GM23338 (cell line): Measurements from ENCODE around the gene CCBE1. TPM values are rescaled to one million over a fixed set of nuclear protein-coding genes. Genes with fewer than 3 reads are reported as not detected.

Experiments used
- ATAC-seq: fragments of 200-7000 bp; cut with Tn5 transposase; 3 replicates; pipeline ENCODE4 v1.9.1; 2020
- DNase-seq: peaks from one replicate; pipeline ENCODE4 v3.0.0-alpha.2; 2015; ENCODE audit warnings: low spot score
- H2AFZ ChIP-seq: fragments of 200-600 bp; sonication (generic); 2 replicates; pipeline ENCODE4 v1.8.0; 2016; ENCODE audit warnings: antibody characterized with exemption, mild to moderate bottlenecking, moderate library complexity
- H3F3A ChIP-seq: fragments of 200-600 bp; sonication (generic); replicated peaks from 2 replicates; pipeline ENCODE4 v1.8.0; 2017; ENCODE audit warnings: antibody characterized with exemption, mixed run types, low read depth
- H3K27ac ChIP-seq: fragments of 200-600 bp; sonication (generic); 2 replicates; pipeline ENCODE4 v1.6.1; 2016; ENCODE audit warnings: low read depth
- H3K27me3 ChIP-seq: fragments of 200-600 bp; sonication (generic); 2 replicates; pipeline ENCODE4 v1.8.0; 2016; ENCODE audit warnings: mild to moderate bottlenecking, mixed run types, moderate library complexity; ENCODE audit not compliant: insufficient read depth
- H3K36me3 ChIP-seq: fragments of 200-600 bp; sonication (generic); 2 replicates; pipeline ENCODE4 v1.8.0; 2016; ENCODE audit warnings: mild to moderate bottlenecking; ENCODE audit not compliant: insufficient read depth
- H3K4me1 ChIP-seq: fragments of 200-600 bp; sonication (generic); 2 replicates; pipeline ENCODE4 v1.8.0; 2016; ENCODE audit warnings: mild to moderate bottlenecking, moderate library complexity; ENCODE audit not compliant: insufficient read depth
- H3K4me2 ChIP-seq: fragments of 200-600 bp; sonication (generic); 2 replicates; pipeline ENCODE4 v1.7.1; 2017; ENCODE audit warnings: mixed run types
- H3K4me3 ChIP-seq: fragments of 200-600 bp; sonication (generic); 2 replicates; pipeline ENCODE4 v1.6.1; 2016; ENCODE audit warnings: mixed run types
- H3K79me2 ChIP-seq: fragments of 200-600 bp; sonication (generic); replicated peaks from 2 replicates; pipeline ENCODE4 v1.8.0; 2017; ENCODE audit warnings: mild to moderate bottlenecking; ENCODE audit not compliant: insufficient read depth
- H3K9me2 ChIP-seq: fragments of 200-600 bp; sonication (generic); 2 replicates; pipeline ENCODE4 v1.8.0; 2017; ENCODE audit not compliant: insufficient read depth
- H4K20me1 ChIP-seq: fragments of 200-600 bp; sonication (generic); replicated peaks from 2 replicates; pipeline ENCODE4 v1.8.0; 2017; ENCODE audit warnings: mild to moderate bottlenecking; ENCODE audit not compliant: insufficient read depth
- H3K27ac Mint-ChIP-seq: 2 replicates; pipeline ENCODE4 v1.8.0; 2020; ENCODE audit warnings: inconsistent platforms, mild to moderate bottlenecking, moderate library complexity, mixed read lengths
- H3K27me3 Mint-ChIP-seq: 3 replicates; pipeline ENCODE4 v1.8.0; 2022; ENCODE audit warnings: low read depth, mild to moderate bottlenecking, moderate library complexity, mixed read lengths, inconsistent platforms; ENCODE audit not compliant: insufficient read depth, poor library complexity
- H3K36me3 Mint-ChIP-seq: 3 replicates; pipeline ENCODE4 v1.8.0; 2021; ENCODE audit warnings: low read depth, mild to moderate bottlenecking, inconsistent platforms, moderate library complexity, mixed read lengths
- H3K4me1 Mint-ChIP-seq: 3 replicates; pipeline ENCODE4 v1.8.0; 2020; ENCODE audit warnings: mild to moderate bottlenecking, inconsistent platforms, mixed read lengths
- H3K4me3 Mint-ChIP-seq: 3 replicates; pipeline ENCODE4 v1.8.0; 2021; ENCODE audit warnings: moderate library complexity, mild to moderate bottlenecking, inconsistent platforms, mixed read lengths
- H3K9me3 Mint-ChIP-seq: 3 replicates; pipeline ENCODE4 v1.8.0; 2020; ENCODE audit warnings: moderate library complexity, mild to moderate bottlenecking, inconsistent platforms, mixed read lengths
- CREB1 ChIP-seq: fragments of 250-450 bp; sonication (Bioruptor Pico); IDR thresholded peaks from 2 replicates; pipeline ENCODE4 v1.5.0; 2020; ENCODE audit warnings: low read depth, mild to moderate bottlenecking, moderate library complexity
- EZH2 ChIP-seq: fragments of 200-600 bp; sonication (generic); IDR thresholded peaks from one replicate; pipeline ENCODE4 v1.8.0; 2017; ENCODE audit warnings: antibody characterized with exemption, mild to moderate bottlenecking, low read depth; ENCODE audit not compliant: unreplicated experiment
- EZH2phosphoT487 ChIP-seq: fragments of 200-600 bp; sonication (generic); IDR thresholded peaks from one replicate; pipeline ENCODE4 v1.8.1; 2018; ENCODE audit warnings: antibody characterized with exemption; ENCODE audit not compliant: unreplicated experiment
- JUNB ChIP-seq: IDR thresholded peaks from one replicate; pipeline ENCODE4 v1.6.1; 2016; ENCODE audit warnings: antibody characterized with exemption; ENCODE audit not compliant: unreplicated experiment
- NANOG ChIP-seq: IDR thresholded peaks from 2 replicates; pipeline ENCODE4 v1.6.1; 2016; ENCODE audit warnings: antibody characterized with exemption, borderline replicate concordance
- POLR2AphosphoS5 ChIP-seq: IDR thresholded peaks from 2 replicates; pipeline ENCODE4 v1.6.1; 2016; ENCODE audit warnings: antibody characterized with exemption, low read depth
- STAT1 ChIP-seq: IDR thresholded peaks from one replicate; pipeline ENCODE4 v1.6.1; 2016; ENCODE audit warnings: antibody characterized with exemption; ENCODE audit not compliant: unreplicated experiment
- ZNF114 ChIP-seq: fragments of 250-450 bp; sonication (Bioruptor Pico); IDR thresholded peaks from 2 replicates; pipeline ENCODE4 v1.5.0; 2020; ENCODE audit warnings: mild to moderate bottlenecking, moderate library complexity
- ZNF331 ChIP-seq: fragments of 250-450 bp; sonication (Bioruptor Pico); IDR thresholded peaks from 2 replicates; pipeline ENCODE4 v1.5.0; 2020; ENCODE audit warnings: low read depth, mild to moderate bottlenecking, moderate library complexity
- polyA plus RNA-seq: library from polyadenylated mRNA; unstranded; fragments of >200 nt; fragmentation: Nextera tagmentation; extraction: Ambion mirVana; gene quantifications from 2 replicates; pipeline ENCODE4 v1.2.1, GENCODE V29; 2016
- total RNA-seq: library from RNA; depleted of rRNA; stranded (reverse); fragments of >200 nt; shearing (Covaris generic); gene quantifications from 2 replicates; pipeline ENCODE4 v1.2.3, GENCODE V29; 2014
- TF ChIP-seq, protein P1 (sequence below): IDR thresholded peaks from 2 replicates; pipeline ENCODE4 v1.6.1; 2016; ENCODE audit warnings: antibody characterized with exemption
- TF ChIP-seq, protein P2 (sequence below): fragments of 250-450 bp; sonication (Bioruptor Pico); IDR thresholded peaks from 2 replicates; pipeline ENCODE4 v1.5.0; 2020; ENCODE audit warnings: mild to moderate bottlenecking, moderate library complexity
- TF ChIP-seq, protein P3 (sequence below): IDR thresholded peaks from one replicate; pipeline ENCODE4 v1.6.1; 2018; ENCODE audit warnings: antibody characterized with exemption; ENCODE audit not compliant: unreplicated experiment
- TF ChIP-seq, protein P4 (sequence below), 2 experiments: fragments of 200-600 bp in 1 of 2; sonication (generic) in 1 of 2; conservative IDR thresholded peaks; 2 replicates each; pipeline versions ENCODE4 v1.5.1 to v1.6.1; 2016 to 2017; ENCODE audit warnings: antibody characterized with exemption in 2 of 2, low read depth in 2 of 2, mild to moderate bottlenecking in 2 of 2, moderate library complexity in 1 of 2

Gene CCBE1
- total and polyA plus RNA-seq, 2 experiments from 2014 or later, result 2.1 to 2.6 TPM

DNA sequence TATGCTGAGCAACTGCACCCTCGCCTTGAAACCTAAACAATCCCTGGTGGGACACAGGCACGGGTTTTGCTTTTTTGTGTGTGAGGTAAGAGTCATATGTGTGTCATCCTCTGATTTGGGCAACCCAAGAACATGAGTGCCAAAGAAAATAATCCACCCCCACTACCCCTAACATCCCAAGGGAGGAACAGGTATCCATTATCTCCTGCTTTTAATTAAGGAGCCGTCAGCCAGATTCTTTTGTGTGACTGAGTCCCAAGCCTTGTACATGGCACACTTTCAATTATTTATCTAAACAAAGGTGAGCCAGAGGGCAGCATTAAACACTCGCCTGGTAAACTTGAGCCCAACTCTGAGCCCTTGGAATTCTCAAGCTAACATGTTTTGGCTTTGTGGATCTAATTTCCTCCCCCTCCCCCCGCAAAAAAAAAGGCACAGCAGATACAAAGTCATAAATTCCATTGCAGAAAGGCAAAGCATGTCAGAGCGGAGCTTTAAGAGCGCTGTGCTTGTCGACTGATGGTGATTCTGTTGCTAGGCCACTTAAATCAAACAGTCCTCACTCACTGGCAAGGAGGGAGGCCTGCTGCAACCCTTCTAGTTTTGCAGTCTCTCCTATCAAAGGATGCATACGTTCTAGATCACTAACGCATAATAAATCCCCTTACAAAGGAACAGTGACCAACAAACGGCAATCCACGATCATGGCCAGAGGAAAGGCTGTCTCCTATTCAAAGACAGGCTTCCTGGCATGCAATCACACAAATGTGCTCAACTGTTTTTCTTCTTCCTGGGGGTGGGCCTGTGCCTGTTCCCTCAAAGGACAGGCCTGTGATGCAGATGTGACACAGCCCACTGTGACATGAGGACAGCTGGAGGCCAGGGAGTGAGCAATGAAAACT, 194.7 kb downstream of the CCBE1 start:
- peaks cover 14% of the 10 kb centered on the region for H3K9me3 Mint-ChIP-seq
- Histone ChIP-seq H3K4me2 (no peak overlapping the region), H3K27me3 (no peaks in the 10 kb centered on the region), H3K9me2 (peaks cover 7% of the 10 kb centered on the region; the same call in 1 of the 2 replicates), H4K20me1 (no peaks in the 10 kb centered on the region; the same call in 1 of the 2 replicates), H3F3A (no peaks in the 10 kb centered on the region), H3K4me1 (peaks cover 5% of the 10 kb centered on the region; the same call in 1 of the 2 replicates), H3K36me3 (no peaks in the 10 kb centered on the region), H3K4me3 (no peak overlapping the region), H3K27ac (no peak overlapping the region; the same call in 1 of the 2 replicates), H3K79me2 (no peaks in the 10 kb centered on the region), H2AFZ (no peak overlapping the region)
- H3K4me3 Mint-ChIP-seq, result no peak overlapping the region
- peak overlapping the region; percentile 30 for H3K27ac Mint-ChIP-seq
- H3K4me1 Mint-ChIP-seq, result peaks cover 15% of the 10 kb centered on the region; the same call in 2 of the 3 replicates
- DNase-seq, result peak; percentile 25
- TF ChIP-seq, protein P1, sequence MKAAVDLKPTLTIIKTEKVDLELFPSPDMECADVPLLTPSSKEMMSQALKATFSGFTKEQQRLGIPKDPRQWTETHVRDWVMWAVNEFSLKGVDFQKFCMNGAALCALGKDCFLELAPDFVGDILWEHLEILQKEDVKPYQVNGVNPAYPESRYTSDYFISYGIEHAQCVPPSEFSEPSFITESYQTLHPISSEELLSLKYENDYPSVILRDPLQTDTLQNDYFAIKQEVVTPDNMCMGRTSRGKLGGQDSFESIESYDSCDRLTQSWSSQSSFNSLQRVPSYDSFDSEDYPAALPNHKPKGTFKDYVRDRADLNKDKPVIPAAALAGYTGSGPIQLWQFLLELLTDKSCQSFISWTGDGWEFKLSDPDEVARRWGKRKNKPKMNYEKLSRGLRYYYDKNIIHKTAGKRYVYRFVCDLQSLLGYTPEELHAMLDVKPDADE, result no peak
- TF ChIP-seq EZH2 (no peak), EZH2phosphoT487 (no peak), JUNB (no peak), POLR2AphosphoS5 (no peak), ZNF114 (CRISPR knock-in tag) (no peak), STAT1 (no peak), NANOG (no peak), CREB1 (no peak), ZNF331 (no peak)
- TF ChIP-seq, protein P2, sequence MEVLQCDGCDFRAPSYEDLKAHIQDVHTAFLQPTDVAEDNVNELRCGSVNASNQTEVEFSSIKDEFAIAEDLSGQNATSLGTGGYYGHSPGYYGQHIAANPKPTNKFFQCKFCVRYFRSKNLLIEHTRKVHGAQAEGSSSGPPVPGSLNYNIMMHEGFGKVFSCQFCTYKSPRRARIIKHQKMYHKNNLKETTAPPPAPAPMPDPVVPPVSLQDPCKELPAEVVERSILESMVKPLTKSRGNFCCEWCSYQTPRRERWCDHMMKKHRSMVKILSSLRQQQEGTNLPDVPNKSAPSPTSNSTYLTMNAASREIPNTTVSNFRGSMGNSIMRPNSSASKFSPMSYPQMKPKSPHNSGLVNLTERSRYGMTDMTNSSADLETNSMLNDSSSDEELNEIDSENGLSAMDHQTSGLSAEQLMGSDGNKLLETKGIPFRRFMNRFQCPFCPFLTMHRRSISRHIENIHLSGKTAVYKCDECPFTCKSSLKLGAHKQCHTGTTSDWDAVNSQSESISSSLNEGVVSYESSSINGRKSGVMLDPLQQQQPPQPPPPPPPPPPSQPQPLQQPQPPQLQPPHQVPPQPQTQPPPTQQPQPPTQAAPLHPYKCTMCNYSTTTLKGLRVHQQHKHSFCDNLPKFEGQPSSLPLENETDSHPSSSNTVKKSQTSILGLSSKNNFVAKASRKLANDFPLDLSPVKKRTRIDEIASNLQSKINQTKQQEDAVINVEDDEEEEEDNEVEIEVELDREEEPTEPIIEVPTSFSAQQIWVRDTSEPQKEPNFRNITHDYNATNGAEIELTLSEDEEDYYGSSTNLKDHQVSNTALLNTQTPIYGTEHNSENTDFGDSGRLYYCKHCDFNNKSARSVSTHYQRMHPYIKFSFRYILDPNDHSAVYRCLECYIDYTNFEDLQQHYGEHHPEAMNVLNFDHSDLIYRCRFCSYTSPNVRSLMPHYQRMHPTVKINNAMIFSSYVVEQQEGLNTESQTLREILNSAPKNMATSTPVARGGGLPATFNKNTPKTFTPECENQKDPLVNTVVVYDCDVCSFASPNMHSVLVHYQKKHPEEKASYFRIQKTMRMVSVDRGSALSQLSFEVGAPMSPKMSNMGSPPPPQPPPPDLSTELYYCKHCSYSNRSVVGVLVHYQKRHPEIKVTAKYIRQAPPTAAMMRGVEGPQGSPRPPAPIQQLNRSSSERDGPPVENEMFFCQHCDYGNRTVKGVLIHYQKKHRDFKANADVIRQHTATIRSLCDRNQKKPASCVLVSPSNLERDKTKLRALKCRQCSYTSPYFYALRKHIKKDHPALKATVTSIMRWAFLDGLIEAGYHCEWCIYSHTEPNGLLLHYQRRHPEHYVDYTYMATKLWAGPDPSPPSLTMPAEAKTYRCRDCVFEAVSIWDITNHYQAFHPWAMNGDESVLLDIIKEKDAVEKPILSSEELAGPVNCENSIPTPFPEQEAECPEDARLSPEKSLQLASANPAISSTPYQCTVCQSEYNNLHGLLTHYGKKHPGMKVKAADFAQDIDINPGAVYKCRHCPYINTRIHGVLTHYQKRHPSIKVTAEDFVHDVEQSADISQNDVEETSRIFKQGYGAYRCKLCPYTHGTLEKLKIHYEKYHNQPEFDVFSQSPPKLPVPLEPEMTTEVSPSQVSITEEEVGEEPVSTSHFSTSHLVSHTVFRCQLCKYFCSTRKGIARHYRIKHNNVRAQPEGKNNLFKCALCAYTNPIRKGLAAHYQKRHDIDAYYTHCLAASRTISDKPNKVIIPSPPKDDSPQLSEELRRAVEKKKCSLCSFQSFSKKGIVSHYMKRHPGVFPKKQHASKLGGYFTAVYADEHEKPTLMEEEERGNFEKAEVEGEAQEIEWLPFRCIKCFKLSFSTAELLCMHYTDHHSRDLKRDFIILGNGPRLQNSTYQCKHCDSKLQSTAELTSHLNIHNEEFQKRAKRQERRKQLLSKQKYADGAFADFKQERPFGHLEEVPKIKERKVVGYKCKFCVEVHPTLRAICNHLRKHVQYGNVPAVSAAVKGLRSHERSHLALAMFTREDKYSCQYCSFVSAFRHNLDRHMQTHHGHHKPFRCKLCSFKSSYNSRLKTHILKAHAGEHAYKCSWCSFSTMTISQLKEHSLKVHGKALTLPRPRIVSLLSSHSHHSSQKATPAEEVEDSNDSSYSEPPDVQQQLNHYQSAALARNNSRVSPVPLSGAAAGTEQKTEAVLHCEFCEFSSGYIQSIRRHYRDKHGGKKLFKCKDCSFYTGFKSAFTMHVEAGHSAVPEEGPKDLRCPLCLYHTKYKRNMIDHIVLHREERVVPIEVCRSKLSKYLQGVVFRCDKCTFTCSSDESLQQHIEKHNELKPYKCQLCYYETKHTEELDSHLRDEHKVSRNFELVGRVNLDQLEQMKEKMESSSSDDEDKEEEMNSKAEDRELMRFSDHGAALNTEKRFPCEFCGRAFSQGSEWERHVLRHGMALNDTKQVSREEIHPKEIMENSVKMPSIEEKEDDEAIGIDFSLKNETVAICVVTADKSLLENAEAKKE, result no peak
- TF ChIP-seq, protein P3, sequence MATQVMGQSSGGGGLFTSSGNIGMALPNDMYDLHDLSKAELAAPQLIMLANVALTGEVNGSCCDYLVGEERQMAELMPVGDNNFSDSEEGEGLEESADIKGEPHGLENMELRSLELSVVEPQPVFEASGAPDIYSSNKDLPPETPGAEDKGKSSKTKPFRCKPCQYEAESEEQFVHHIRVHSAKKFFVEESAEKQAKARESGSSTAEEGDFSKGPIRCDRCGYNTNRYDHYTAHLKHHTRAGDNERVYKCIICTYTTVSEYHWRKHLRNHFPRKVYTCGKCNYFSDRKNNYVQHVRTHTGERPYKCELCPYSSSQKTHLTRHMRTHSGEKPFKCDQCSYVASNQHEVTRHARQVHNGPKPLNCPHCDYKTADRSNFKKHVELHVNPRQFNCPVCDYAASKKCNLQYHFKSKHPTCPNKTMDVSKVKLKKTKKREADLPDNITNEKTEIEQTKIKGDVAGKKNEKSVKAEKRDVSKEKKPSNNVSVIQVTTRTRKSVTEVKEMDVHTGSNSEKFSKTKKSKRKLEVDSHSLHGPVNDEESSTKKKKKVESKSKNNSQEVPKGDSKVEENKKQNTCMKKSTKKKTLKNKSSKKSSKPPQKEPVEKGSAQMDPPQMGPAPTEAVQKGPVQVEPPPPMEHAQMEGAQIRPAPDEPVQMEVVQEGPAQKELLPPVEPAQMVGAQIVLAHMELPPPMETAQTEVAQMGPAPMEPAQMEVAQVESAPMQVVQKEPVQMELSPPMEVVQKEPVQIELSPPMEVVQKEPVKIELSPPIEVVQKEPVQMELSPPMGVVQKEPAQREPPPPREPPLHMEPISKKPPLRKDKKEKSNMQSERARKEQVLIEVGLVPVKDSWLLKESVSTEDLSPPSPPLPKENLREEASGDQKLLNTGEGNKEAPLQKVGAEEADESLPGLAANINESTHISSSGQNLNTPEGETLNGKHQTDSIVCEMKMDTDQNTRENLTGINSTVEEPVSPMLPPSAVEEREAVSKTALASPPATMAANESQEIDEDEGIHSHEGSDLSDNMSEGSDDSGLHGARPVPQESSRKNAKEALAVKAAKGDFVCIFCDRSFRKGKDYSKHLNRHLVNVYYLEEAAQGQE, result no peak
- TF ChIP-seq, protein P4, sequence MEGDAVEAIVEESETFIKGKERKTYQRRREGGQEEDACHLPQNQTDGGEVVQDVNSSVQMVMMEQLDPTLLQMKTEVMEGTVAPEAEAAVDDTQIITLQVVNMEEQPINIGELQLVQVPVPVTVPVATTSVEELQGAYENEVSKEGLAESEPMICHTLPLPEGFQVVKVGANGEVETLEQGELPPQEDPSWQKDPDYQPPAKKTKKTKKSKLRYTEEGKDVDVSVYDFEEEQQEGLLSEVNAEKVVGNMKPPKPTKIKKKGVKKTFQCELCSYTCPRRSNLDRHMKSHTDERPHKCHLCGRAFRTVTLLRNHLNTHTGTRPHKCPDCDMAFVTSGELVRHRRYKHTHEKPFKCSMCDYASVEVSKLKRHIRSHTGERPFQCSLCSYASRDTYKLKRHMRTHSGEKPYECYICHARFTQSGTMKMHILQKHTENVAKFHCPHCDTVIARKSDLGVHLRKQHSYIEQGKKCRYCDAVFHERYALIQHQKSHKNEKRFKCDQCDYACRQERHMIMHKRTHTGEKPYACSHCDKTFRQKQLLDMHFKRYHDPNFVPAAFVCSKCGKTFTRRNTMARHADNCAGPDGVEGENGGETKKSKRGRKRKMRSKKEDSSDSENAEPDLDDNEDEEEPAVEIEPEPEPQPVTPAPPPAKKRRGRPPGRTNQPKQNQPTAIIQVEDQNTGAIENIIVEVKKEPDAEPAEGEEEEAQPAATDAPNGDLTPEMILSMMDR (conservative IDR thresholded peaks at IDR 0.05; ENCODE audit: low read depth in 2 of 2), result no peak
- H3K36me3 Mint-ChIP-seq, result peaks cover 6% of the 10 kb centered on the region; the same call in 2 of the 3 replicates
- H3K27me3 Mint-ChIP-seq, result peaks cover 4% of the 10 kb centered on the region
- no peak for ATAC-seq
